Retinal pigment epithelial cell (primary cell): Measurements from ENCODE around the gene AP3S2.

Experiments used
- DNase-seq: peaks from one replicate; pipeline ENCODE4 v3.0.0-alpha.2; 2010; ENCODE audit warnings: low read depth
- H3K4me3 ChIP-seq: 2 replicates; pipeline ENCODE4 v1.5.1; 2011; ENCODE audit warnings: mild to moderate bottlenecking, low read length, control low read depth, moderate library complexity
- TF ChIP-seq, protein P1 (sequence below): conservative IDR thresholded peaks from 2 replicates; pipeline ENCODE4 v1.5.1; 2011; ENCODE audit warnings: low read depth, low read length, control low read depth, inconsistent platforms

AP3S2 gene

DNA sequence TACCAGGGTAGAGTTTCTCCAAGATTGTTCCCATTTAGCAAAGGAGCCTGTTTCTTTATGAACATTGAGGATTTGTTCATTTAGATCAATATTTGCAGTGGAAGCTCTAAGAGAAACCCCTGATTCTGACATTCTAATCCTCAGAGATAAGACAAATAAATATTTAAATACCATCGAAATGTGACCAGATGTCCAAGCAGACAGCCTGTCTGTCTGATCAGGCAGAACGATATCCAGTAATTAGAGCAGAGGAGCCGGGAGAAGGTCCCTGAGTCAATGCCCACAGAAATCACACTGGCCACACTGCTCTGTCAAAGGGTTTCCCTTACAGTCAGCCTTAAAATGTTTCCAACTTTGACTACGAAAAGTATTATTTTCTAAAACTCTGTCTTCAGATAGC, 34.6 kb upstream of the AP3S2 start:
- no peak for DNase-seq
- TF ChIP-seq, protein P1, sequence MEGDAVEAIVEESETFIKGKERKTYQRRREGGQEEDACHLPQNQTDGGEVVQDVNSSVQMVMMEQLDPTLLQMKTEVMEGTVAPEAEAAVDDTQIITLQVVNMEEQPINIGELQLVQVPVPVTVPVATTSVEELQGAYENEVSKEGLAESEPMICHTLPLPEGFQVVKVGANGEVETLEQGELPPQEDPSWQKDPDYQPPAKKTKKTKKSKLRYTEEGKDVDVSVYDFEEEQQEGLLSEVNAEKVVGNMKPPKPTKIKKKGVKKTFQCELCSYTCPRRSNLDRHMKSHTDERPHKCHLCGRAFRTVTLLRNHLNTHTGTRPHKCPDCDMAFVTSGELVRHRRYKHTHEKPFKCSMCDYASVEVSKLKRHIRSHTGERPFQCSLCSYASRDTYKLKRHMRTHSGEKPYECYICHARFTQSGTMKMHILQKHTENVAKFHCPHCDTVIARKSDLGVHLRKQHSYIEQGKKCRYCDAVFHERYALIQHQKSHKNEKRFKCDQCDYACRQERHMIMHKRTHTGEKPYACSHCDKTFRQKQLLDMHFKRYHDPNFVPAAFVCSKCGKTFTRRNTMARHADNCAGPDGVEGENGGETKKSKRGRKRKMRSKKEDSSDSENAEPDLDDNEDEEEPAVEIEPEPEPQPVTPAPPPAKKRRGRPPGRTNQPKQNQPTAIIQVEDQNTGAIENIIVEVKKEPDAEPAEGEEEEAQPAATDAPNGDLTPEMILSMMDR: no peak
- no peak overlapping the region for H3K4me3 ChIP-seq

DNA sequence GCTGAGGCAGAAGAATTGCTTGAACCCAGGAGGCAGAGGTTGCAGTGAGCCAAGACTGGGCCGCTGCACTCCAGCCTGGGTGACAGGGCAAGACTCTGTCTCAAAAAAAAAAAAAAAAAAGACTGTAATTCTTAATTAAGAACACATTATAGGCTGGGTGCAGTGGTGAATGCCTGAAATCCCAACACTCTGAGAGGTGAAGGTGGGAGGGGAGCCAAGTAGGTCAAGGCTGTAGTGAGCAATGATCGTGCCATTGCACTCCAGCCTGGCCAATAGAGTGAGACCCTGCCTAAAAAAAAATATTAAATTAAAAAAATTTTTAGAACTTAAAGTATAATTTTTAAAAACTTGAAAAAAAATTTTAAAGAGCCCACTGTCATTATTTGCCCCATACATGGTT, 32.4 kb upstream of the AP3S2 start:
- no peak for DNase-seq
- H3K4me3 ChIP-seq: no peak overlapping the region
- TF ChIP-seq, protein P1: no peak

DNA sequence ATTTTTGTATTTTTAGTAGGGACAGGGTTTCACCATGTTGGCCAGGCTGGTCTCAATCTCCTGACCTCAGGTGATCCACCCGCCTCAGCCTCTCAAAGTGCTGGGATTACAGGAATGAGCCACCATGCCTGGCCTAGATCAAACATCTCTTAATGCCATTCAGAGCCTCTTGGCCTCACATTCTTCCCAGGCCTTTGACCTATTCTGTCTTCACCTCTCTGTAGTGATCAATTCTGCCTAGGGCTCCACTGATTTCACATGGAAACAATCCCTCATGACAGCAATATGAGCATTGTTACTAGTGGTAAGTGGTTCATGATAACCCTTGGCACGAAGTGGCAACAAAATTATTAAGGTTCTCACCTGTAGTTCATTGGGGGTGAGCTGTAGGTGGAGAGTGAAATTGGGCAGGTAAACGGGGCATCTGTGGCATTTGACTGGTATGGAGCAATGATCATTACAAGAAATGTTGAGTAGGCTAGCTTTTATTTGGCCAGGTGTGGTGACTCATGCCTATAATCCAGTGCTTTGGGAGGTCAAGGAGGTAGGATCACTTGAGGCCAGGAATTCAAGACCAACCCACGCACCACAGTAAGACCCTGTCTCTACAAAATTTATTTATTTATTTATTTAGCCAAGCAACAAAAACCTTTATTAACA, 23.8 kb upstream of the AP3S2 start:
- TF ChIP-seq, protein P1: no peak
- DNase-seq: no peak
- H3K4me3 ChIP-seq: no peak overlapping the region

DNA sequence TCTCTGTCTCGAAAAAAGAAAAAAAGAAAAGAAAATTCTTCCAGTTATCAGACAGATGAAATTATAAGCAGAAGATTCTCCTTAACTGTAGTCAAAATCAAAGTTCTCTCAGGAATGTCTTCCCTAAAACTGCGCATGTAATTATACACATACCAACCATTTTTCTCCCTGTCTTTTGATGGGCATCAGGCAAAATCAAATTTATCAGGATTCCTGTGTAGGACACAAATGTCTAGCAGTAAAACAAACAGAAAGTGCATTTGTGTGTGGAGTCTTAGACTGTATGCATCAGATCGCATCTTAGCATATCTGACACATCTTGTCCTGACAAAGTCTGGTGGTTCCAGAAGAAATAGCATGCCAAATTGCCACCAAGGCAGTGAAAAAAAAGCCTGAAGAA, 22.9 kb upstream of the AP3S2 start:
- H3K4me3 ChIP-seq: no peak overlapping the region
- TF ChIP-seq, protein P1: no peak
- DNase-seq: no peak

DNA sequence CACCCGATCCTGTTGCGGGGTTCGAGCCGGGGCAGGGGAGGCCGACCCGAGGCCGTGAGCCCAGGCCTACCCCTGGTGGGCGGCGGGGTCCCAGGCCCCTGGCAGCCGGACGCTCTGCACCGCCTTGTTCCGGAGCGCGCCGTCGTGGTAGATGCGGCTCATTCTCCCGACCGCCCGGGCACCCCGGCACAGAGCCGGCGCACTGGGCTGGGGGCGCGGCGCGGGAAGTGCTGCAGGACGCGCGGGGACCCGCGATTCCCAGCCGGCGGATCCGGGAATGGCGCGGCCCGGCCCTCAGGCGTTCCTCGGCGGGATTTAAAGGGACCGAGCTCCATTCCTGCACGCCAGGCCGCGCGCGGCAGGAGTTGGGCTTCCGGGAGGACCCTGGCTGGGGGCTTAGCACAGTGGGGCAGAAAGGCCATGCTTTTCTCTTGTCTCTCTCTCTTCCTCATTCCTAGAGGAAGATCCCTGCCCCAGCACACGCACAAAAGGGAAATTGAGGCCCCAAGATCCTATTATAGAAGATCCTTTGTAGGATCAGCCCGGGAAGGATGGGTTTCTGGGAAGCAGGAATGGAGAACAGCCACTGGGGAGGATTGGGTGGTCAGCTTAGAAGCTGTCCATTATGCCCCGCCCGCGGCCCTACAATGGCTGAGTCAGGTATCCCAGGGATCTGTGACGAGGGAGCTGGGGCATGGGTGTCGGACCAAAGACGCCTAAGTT, 19.0 kb upstream of the AP3S2 start, which contains the start of gene ARPIN:
TSS of gene ARPIN (minus strand) at position 279 of the 723 bp plus-strand sequence. CDS start at position 162, 117 bp downstream.
- peak within 1 kb of the TSS; percentile 66 for H3K4me3 ChIP-seq
- no peak for DNase-seq
- TF ChIP-seq, protein P1: no peak

DNA sequence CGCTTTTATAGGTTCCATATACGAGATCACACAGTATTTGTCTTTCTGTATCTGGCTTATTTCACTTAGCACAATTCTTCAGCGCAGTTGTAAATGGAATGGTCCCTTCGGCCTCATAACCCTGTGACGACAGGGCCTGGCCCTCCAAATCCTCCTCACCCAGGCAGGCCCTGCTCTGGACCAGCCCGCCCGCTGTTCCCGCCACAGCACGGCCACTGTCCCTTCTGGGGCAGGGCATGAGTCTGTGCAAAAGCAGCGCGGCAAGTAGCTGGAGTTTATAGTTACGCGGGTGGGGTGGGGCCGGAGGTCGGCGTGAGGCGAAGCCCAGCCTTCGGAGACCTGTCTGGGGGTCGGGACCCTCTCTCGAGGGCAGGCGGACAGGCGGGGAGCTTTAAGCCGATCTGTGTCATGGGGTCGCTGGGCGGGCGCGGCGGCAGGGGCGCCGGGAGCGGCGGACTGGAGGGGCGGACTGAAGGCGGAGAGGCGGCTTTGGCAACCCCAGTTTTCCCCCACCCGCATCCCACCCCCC, 18.4 kb upstream of the AP3S2 start:
- no peak for DNase-seq
- peak overlapping the region; percentile 66 for H3K4me3 ChIP-seq
- TF ChIP-seq, protein P1: no peak
